IPS-20b (cell line): ENCODE results near the gene ROR2.

ENCODE experiments used
- H3K27ac ChIP-seq: one replicate; pipeline ENCODE4 v1.5.1; 2013; ENCODE audit warnings: low read length
- H3K27me3 ChIP-seq: 2 replicates; pipeline ENCODE4 v1.6.1; 2013; ENCODE audit warnings: mild to moderate bottlenecking, low read length, inconsistent platforms; ENCODE audit not compliant: insufficient read depth
- H3K36me3 ChIP-seq: 2 replicates; pipeline ENCODE4 v1.6.1; 2013; ENCODE audit warnings: low read depth, mild to moderate bottlenecking, inconsistent platforms, low read length, moderate library complexity; ENCODE audit not compliant: insufficient read depth
- H3K4me1 ChIP-seq: 2 replicates; pipeline ENCODE4 v1.6.1; 2013; ENCODE audit warnings: mild to moderate bottlenecking, control low read depth, inconsistent platforms, low read length, moderate library complexity; ENCODE audit not compliant: insufficient read depth
- H3K4me3 ChIP-seq: 2 replicates; pipeline ENCODE4 v1.5.1; 2013; ENCODE audit warnings: mild to moderate bottlenecking, low read length, inconsistent platforms
- H3K9ac ChIP-seq: 2 replicates; pipeline ENCODE4 v1.6.1; 2013; ENCODE audit warnings: low read depth, mild to moderate bottlenecking, inconsistent platforms, low read length, moderate library complexity
- H3K9me3 ChIP-seq: 2 replicates; pipeline ENCODE4 v1.6.1; 2013; ENCODE audit warnings: mild to moderate bottlenecking, low read depth, low read length, inconsistent platforms; ENCODE audit not compliant: insufficient read depth

The ROR2 gene

GRCh38 chr9:91516777-91517176 is 433.3 kb downstream of the ROR2 start:
- Histone ChIP-seq H3K27ac (no peak overlapping the region), H3K36me3 (no peaks in the 10 kb centered on the region), H3K4me3 (no peak overlapping the region), H3K4me1 (no peaks in the 10 kb centered on the region), H3K9me3 (no peaks in the 10 kb centered on the region; the same call in 1 of the 2 replicates), H3K27me3 (no peaks in the 10 kb centered on the region), H3K9ac (no peak overlapping the region)

- Histone ChIP-seq H3K27me3 (no peaks in the 10 kb centered on the region), H3K4me3 (no peak overlapping the region), H3K4me1 (no peaks in the 10 kb centered on the region), H3K27ac (no peak overlapping the region), H3K36me3 (no peaks in the 10 kb centered on the region), H3K9me3 (no peaks in the 10 kb centered on the region; the same call in 1 of the 2 replicates), H3K9ac (no peak overlapping the region)
Measured at GRCh38 chr9:91516081-91516480, 433.9 kb downstream of the ROR2 start.

- no peak overlapping the region for H3K4me3 ChIP-seq
- H3K4me1 ChIP-seq, result no peaks in the 10 kb centered on the region
- H3K9ac ChIP-seq, result no peak overlapping the region
- H3K9me3 ChIP-seq, result no peaks in the 10 kb centered on the region; the same call in 1 of the 2 replicates
- H3K27ac ChIP-seq, result no peak overlapping the region
- no peaks in the 10 kb centered on the region for H3K27me3 ChIP-seq
- no peaks in the 10 kb centered on the region for H3K36me3 ChIP-seq
Measured at GRCh38 chr9:91515074-91515687, 434.8 kb downstream of the ROR2 start.
